Activated naive CD8-positive, alpha-beta T cell treated with anti-CD3 and anti-CD28 coated beads, Interleukin-2, amount 10 ng/mL, durations not matched to agents 7 days and 5 days (primary cell): ENCODE results near the gene PMFBP1. TPM values are rescaled to one million over a fixed set of nuclear protein-coding genes. Genes with fewer than 3 reads are reported as not detected.

ENCODE experiments used
- ATAC-seq: fragments of 150-1000 bp; cut with Tn5 transposase; one replicate; pipeline ENCODE4 v1.10.0; 2021; ENCODE audit warnings: low read depth, moderate library complexity
- POLR2A ChIA-PET: fragments of 350-600 bp; sonication (Branson Sonifier 250); formaldehyde crosslinking; loops from one replicate; lab custom pipeline; 2021; ENCODE audit warnings: antibody characterized with exemption; lab: Charles Lee
- DNase-seq: peaks from one replicate; pipeline ENCODE4 v3.0.0; 2021
- H3K27ac Mint-ChIP-seq: one replicate; pipeline ENCODE4 v1.8.0; 2022; ENCODE audit warnings: mild to moderate bottlenecking, mixed read lengths
- H3K27me3 Mint-ChIP-seq: one replicate; pipeline ENCODE4 v1.8.0; 2022; ENCODE audit warnings: mild to moderate bottlenecking, moderate library complexity, mixed read lengths
- H3K36me3 Mint-ChIP-seq: one replicate; pipeline ENCODE4 v1.8.0; 2021; ENCODE audit warnings: mild to moderate bottlenecking, mixed read lengths
- H3K4me1 Mint-ChIP-seq: one replicate; pipeline ENCODE4 v1.8.0; 2021; ENCODE audit warnings: mixed read lengths
- H3K4me3 Mint-ChIP-seq: one replicate; pipeline ENCODE4 v1.8.0; 2022; ENCODE audit warnings: mild to moderate bottlenecking, moderate library complexity, mixed read lengths
- H3K9me3 Mint-ChIP-seq: one replicate; pipeline ENCODE4 v1.8.0; 2021; ENCODE audit warnings: mixed read lengths
- total RNA-seq, 2 experiments: library from RNA; stranded (reverse); gene quantifications; one replicate each; pipeline ENCODE4 v1.2.3, GENCODE V29; 2021

The PMFBP1 gene
- total RNA-seq, 2 experiments from 2014 or later: 3.0 to 5.0 TPM

- no peaks in the 10 kb centered on the region for H3K27me3 Mint-ChIP-seq
- ATAC-seq (no peak), DNase-seq (no peak)
- no peak overlapping the region for H3K4me3 Mint-ChIP-seq
- POLR2A ChIA-PET: no interaction called here
- H3K36me3 Mint-ChIP-seq: peaks cover 2% of the 10 kb centered on the region
- no peak overlapping the region for H3K27ac Mint-ChIP-seq
- H3K9me3 Mint-ChIP-seq: no peaks in the 10 kb centered on the region
- H3K4me1 Mint-ChIP-seq: peaks cover 5% of the 10 kb centered on the region
Observed at GRCh38 chr16:72120026-72120425, 51.9 kb downstream of the PMFBP1 start.

- H3K27ac Mint-ChIP-seq: no peak overlapping the region
- no peaks in the 10 kb centered on the region for H3K9me3 Mint-ChIP-seq
- H3K4me1 Mint-ChIP-seq: peaks cover 1% of the 10 kb centered on the region
- ATAC-seq (no peak), DNase-seq (no peak)
- H3K36me3 Mint-ChIP-seq: peaks cover 13% of the 10 kb centered on the region
- POLR2A ChIA-PET: no interaction called here
- no peaks in the 10 kb centered on the region for H3K27me3 Mint-ChIP-seq
- no peak overlapping the region for H3K4me3 Mint-ChIP-seq
Observed at GRCh38 chr16:72113616-72113945, 58.4 kb downstream of the PMFBP1 start.

- DNase-seq (no peak), ATAC-seq (no peak)
- Mint-ChIP-seq H3K27ac (no peak overlapping the region), H3K9me3 (no peaks in the 10 kb centered on the region), H3K4me3 (no peak overlapping the region), H3K27me3 (no peaks in the 10 kb centered on the region), H3K4me1 (peaks cover under 1% of the 10 kb centered on the region), H3K36me3 (peaks cover 15% of the 10 kb centered on the region)
- POLR2A ChIA-PET: no interaction called here
Observed at GRCh38 chr16:72112906-72113615, 58.9 kb downstream of the PMFBP1 start.

DNA sequence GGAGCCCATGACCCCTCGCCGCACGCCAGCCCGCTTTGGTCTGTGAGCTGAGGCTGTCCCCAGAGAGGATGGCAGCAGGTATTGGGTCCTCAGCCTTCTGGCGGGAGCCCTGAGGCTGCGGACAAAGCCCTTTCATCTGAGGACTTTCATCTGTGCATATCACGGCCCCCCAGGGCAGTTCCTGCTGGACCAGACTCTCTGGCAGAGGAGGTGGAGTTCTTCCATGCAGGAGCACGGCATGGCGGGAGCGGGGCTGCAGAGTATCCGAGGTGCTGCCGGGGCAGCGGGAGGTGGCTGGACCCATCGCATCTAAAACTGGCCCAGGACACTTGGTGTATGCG, 59.5 kb downstream of the PMFBP1 start:
- no peaks in the 10 kb centered on the region for H3K4me1 Mint-ChIP-seq
- no peaks in the 10 kb centered on the region for H3K27me3 Mint-ChIP-seq
- H3K9me3 Mint-ChIP-seq: no peaks in the 10 kb centered on the region
- POLR2A ChIA-PET: no interaction called here
- peaks cover 18% of the 10 kb centered on the region for H3K36me3 Mint-ChIP-seq
- no peak overlapping the region for H3K27ac Mint-ChIP-seq
- ATAC-seq: no peak
- no peak overlapping the region for H3K4me3 Mint-ChIP-seq
- DNase-seq: no peak

DNA sequence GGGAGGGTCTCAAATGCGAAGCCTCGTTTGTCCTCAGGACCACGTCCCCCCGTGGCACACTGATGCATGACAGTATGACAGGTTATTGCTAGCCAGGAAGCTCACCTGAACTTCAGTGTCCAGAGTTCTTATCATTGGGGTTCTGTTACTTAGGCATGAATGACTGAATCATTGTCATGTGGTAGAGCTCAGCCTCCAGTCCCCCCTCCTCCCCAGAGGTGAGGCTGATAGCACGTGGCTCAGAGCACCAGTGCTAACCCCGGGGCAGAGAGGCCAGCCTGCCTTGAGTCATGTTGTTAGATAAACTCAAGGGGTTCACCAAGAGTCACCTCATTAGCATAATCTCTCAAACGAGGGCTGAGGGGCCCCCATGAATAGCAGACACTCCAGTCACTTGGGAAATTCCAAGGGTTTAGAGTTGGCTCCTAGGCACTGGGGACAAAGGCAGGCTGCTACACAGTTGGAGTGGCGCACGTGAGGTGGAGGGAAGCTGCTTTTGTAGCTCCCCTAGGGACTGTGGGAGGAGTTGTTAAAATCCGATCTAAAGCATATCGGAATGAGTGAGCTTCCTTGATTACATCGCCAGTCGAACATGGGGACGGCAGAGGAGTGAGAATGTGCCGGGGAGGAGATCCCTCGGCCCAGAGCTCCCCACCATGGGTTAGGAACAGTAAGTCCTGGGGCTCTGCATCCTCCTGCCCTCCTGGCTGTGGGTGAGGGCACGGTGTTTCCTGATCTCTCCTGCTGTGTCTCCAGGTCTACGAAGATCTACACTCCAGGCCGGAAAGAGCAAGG, 60.1 kb downstream of the PMFBP1 start:
- no peaks in the 10 kb centered on the region for H3K9me3 Mint-ChIP-seq
- ATAC-seq (no peak), DNase-seq (no peak)
- POLR2A ChIA-PET: no interaction called here
- no peaks in the 10 kb centered on the region for H3K4me1 Mint-ChIP-seq
- no peak overlapping the region for H3K27ac Mint-ChIP-seq
- H3K36me3 Mint-ChIP-seq: peaks cover 18% of the 10 kb centered on the region
- no peak overlapping the region for H3K4me3 Mint-ChIP-seq
- no peaks in the 10 kb centered on the region for H3K27me3 Mint-ChIP-seq

GRCh38 chr16:72110662-72111615, 61.0 kb downstream of the PMFBP1 start:
- POLR2A ChIA-PET: interaction anchor here (0.6 kb wide), 1 partner anchor 502 kb away, joined by 4 read pairs; no protein-coding TSS in a partner anchor
- Mint-ChIP-seq H3K27me3 (no peaks in the 10 kb centered on the region), H3K36me3 (peaks cover 20% of the 10 kb centered on the region), H3K27ac (no peak overlapping the region), H3K4me1 (no peaks in the 10 kb centered on the region), H3K4me3 (no peak overlapping the region), H3K9me3 (no peaks in the 10 kb centered on the region)
- no peak for DNase-seq
- no peak for ATAC-seq

GRCh38 chr16:72109966-72110530, 61.9 kb downstream of the PMFBP1 start:
- Mint-ChIP-seq H3K36me3 (peaks cover 23% of the 10 kb centered on the region), H3K9me3 (no peaks in the 10 kb centered on the region), H3K27me3 (no peaks in the 10 kb centered on the region), H3K4me3 (no peak overlapping the region), H3K27ac (no peak overlapping the region), H3K4me1 (no peaks in the 10 kb centered on the region)
- POLR2A ChIA-PET: no interaction called here
- DNase-seq (no peak), ATAC-seq (no peak)

- no peaks in the 10 kb centered on the region for H3K9me3 Mint-ChIP-seq
- no peak for ATAC-seq
- peaks cover 23% of the 10 kb centered on the region for H3K36me3 Mint-ChIP-seq
- POLR2A ChIA-PET: no interaction called here
- H3K27me3 Mint-ChIP-seq: no peaks in the 10 kb centered on the region
- H3K27ac Mint-ChIP-seq: no peak overlapping the region
- DNase-seq: no peak
- no peaks in the 10 kb centered on the region for H3K4me1 Mint-ChIP-seq
- no peak overlapping the region for H3K4me3 Mint-ChIP-seq
Observed at GRCh38 chr16:72109300-72109699, 62.7 kb downstream of the PMFBP1 start.

DNA sequence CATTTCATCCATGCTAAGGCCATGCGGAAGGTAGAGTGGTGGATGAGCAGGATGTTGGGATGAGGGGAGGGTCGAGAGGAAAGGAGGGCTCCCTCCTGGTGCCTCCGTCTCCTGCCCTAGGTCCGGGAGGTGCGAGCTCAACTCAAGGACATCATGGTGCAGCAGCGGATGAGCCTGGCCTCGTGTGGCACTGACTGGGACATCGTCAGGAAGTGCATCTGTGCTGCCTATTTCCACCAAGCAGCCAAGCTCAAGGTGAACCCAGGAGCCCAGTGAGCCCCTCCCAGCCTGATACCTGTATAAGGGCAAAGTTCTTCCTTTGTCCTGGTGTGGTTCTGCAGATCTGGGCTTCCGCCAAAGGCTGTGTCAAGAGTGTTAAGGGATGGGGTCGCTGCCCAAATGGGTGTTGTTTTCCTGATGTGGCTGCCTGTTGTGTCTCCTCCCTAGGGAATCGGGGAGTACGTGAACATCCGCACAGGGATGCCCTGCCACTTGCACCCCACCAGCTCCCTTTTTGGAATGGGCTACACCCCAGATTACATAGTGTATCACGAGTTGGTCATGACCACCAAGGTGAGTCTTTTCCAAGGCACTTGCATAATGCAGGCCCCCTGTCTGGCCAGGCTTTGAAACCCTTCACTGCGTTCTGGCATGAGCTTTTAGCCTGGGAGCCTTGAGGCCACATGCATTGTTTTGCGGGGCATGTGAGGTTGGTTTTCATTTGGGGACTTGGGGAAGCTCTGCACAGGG, 63.4 kb downstream of the PMFBP1 start:
- Mint-ChIP-seq H3K9me3 (no peaks in the 10 kb centered on the region), H3K27ac (no peak overlapping the region), H3K36me3 (peaks cover 21% of the 10 kb centered on the region), H3K27me3 (no peaks in the 10 kb centered on the region), H3K4me1 (no peaks in the 10 kb centered on the region), H3K4me3 (no peak overlapping the region)
- ATAC-seq: no peak
- DNase-seq: no peak
- POLR2A ChIA-PET: no interaction called here

DNA sequence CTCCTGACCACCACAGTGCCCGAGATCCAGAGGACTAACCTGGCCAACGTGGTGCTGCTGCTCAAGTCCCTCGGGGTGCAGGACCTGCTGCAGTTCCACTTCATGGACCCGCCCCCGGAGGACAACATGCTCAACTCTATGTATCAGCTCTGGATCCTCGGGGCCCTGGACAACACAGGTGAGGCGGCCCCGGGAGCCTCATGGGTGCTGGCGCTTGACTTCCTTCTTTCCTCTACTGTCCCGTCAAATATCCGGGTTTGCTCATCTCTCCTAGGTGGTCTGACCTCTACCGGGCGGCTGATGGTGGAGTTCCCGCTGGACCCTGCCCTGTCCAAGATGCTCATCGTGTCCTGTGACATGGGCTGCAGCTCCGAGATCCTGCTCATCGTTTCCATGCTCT, 64.6 kb downstream of the PMFBP1 start:
- H3K27ac Mint-ChIP-seq: no peak overlapping the region
- POLR2A ChIA-PET: no interaction called here
- H3K4me1 Mint-ChIP-seq: no peaks in the 10 kb centered on the region
- peaks cover 22% of the 10 kb centered on the region for H3K36me3 Mint-ChIP-seq
- no peaks in the 10 kb centered on the region for H3K27me3 Mint-ChIP-seq
- DNase-seq: no peak
- H3K9me3 Mint-ChIP-seq: no peaks in the 10 kb centered on the region
- ATAC-seq: no peak
- no peak overlapping the region for H3K4me3 Mint-ChIP-seq

- no peak overlapping the region for H3K27ac Mint-ChIP-seq
- POLR2A ChIA-PET: no interaction called here
- H3K36me3 Mint-ChIP-seq: peaks cover 22% of the 10 kb centered on the region
- no peaks in the 10 kb centered on the region for H3K4me1 Mint-ChIP-seq
- H3K9me3 Mint-ChIP-seq: no peaks in the 10 kb centered on the region
- DNase-seq: no peak
- no peak overlapping the region for H3K4me3 Mint-ChIP-seq
- H3K27me3 Mint-ChIP-seq: no peaks in the 10 kb centered on the region
- no peak for ATAC-seq
Observed at GRCh38 chr16:72105978-72106377, 66.0 kb downstream of the PMFBP1 start.

DNA sequence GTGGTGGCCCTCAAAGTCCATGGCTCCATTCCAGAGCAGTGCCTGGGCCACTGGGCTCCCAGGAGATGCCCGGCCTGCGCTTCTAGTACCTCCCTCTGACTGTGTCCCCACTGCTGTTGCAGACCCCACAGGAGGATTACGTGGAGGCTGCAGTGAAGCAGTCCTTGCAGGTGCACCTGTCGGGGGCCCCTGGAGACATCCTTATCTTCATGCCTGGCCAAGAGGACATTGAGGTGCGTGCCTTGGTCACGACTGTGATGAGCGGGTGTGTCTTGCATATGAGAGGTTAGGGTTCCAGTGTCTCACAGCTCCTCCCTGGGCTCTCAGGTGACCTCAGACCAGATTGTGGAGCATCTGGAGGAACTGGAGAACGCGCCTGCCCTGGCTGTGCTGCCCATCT, 67.0 kb downstream of the PMFBP1 start:
- Mint-ChIP-seq H3K4me3 (no peak overlapping the region), H3K4me1 (no peaks in the 10 kb centered on the region), H3K9me3 (no peaks in the 10 kb centered on the region), H3K27ac (no peak overlapping the region), H3K27me3 (no peaks in the 10 kb centered on the region), H3K36me3 (peaks cover 20% of the 10 kb centered on the region)
- DNase-seq (no peak), ATAC-seq (no peak)
- POLR2A ChIA-PET: no interaction called here

DNA sequence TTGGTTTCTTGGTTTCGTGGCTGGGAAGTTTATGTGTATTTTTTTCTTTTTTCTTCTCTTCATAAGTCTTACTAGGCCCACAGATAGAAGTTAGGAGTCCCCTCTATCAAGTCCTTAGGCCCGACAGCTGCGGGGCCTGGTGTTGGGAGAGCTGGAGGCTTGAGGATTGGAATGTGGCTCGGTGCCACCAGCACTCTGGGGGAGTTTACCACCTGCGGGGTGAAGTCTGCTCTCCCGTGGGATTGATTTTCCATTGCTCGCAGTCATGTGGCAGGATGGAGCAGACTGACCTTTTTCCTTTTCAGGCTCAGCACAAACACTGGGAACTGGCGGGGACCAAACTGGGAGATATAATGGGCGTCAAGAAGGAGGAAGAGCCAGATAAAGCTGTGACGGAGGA, 70.8 kb downstream of the PMFBP1 start:
- Mint-ChIP-seq H3K9me3 (no peaks in the 10 kb centered on the region), H3K36me3 (peaks cover 15% of the 10 kb centered on the region), H3K4me1 (no peaks in the 10 kb centered on the region), H3K27me3 (no peaks in the 10 kb centered on the region), H3K27ac (no peak overlapping the region), H3K4me3 (no peak overlapping the region)
- DNase-seq (no peak), ATAC-seq (no peak)
- POLR2A ChIA-PET: no interaction called here
